ENCODE data around the gene TBCD.
"Not testable (repeated sequence)": the region's sequence is repeated elsewhere in the genome, so short reads cannot be mapped to it uniquely, and the experiment has no call there.

Gene TBCD

GRCh38 chr17:82729479-82730260 is 22.2 kb upstream of the TBCD start:
- DNase-seq = no peak

GRCh38 chr17:82732118-82732743 is 19.6 kb upstream of the TBCD start:
- DNase-seq = no peak

GRCh38 chr17:82734987-82735866 is 16.6 kb upstream of the TBCD start, which contains the start of gene FN3K:
TSS of gene FN3K (plus strand) at chr17:82735615. CDS start at chr17:82735637, 22 bp downstream.
- peak; percentile 58 for DNase-seq

- no peak for DNase-seq
Measured at GRCh38 chr17:82736511-82737185, 15.2 kb upstream of the TBCD start.

GRCh38 chr17:82737967-82738877 is 13.6 kb upstream of the TBCD start:
- no peak for DNase-seq

GRCh38 chr17:82740906-82741759 is 10.7 kb upstream of the TBCD start:
- DNase-seq = no peak

- no peak for DNase-seq
Measured at GRCh38 chr17:82743344-82744219, 8.3 kb upstream of the TBCD start.

GRCh38 chr17:82744736-82745135 is 7.1 kb upstream of the TBCD start:
- not testable (repeated sequence) for DNase-seq

GRCh38 chr17:82745524-82745923 is 6.3 kb upstream of the TBCD start:
- DNase-seq = no peak

GRCh38 chr17:82748756-82749155 is 3.1 kb upstream of the TBCD start:
- DNase-seq = no peak

- no peak for DNase-seq
Measured at GRCh38 chr17:82750241-82750908, 1.5 kb upstream of the TBCD start.

- no peak for DNase-seq
Measured at GRCh38 chr17:82751171-82751570, 694 bp upstream of the TBCD start.

GRCh38 chr17:82752371-82753200 is 721 bp downstream of the TBCD start:
- peak; percentile 39 for DNase-seq

GRCh38 chr17:82753201-82753464 is 1.3 kb downstream of the TBCD start:
- DNase-seq = no peak

- no peak for DNase-seq
Measured at GRCh38 chr17:82754297-82755208, 2.7 kb downstream of the TBCD start.

GRCh38 chr17:82756166-82756565 is 4.3 kb downstream of the TBCD start:
- no peak for DNase-seq

GRCh38 chr17:82765371-82765770 is 13.5 kb downstream of the TBCD start:
- DNase-seq = no peak

Data from EL (cell line).